Measurements from ENCODE around the gene CHRD. TPM values are rescaled to one million over a fixed set of nuclear protein-coding genes. Genes with fewer than 3 reads are reported as not detected.

CHRD gene
- total RNA-seq, 1 donor from 2014 or later, result 0.20 TPM

DNA sequence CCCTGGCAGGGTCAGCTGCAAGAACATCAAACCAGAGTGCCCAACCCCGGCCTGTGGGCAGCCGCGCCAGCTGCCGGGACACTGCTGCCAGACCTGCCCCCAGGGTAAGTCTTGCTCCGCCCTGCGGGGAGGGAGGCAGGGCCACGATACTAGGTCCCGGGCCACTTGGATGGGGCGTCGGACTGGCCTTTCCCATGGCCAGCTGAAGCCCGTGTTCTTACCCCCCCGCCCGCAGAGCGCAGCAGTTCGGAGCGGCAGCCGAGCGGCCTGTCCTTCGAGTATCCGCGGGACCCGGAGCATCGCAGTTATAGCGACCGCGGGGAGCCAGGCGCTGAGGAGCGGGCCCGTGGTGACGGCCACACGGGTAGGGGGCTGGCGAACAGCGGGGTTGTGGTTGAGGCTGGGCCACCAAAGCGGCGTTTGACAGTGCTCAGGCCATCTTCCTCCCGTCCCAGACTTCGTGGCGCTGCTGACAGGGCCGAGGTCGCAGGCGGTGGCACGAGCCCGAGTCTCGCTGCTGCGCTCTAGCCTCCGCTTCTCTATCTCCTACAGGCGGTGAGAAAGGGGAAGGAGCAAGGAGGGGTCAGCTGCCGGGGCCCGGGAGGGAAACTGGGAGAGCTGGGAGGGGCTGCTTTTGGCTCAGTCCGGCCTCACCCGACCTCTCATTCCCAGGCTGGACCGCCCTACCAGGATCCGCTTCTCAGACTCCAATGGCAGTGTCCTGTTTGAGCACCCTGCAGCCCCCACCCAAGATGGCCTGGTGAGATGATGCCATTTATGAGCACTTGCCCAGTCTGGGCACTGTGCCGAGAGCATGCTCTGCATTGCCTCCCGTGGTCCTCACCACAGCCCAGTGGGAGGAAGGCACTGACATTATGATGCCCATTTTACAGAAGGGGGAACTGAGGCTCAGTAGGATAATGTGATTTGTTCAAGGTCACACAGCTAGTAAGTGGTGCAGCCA is 1.7 kb downstream of the CHRD start:
- DNase-seq (ENCODE audit: low read depth in 2 of 2), result no peak

GRCh38 chr3:184382326-184383032 is 2.6 kb downstream of the CHRD start:
- DNase-seq (ENCODE audit: low read depth in 2 of 2), result no peak

DNA sequence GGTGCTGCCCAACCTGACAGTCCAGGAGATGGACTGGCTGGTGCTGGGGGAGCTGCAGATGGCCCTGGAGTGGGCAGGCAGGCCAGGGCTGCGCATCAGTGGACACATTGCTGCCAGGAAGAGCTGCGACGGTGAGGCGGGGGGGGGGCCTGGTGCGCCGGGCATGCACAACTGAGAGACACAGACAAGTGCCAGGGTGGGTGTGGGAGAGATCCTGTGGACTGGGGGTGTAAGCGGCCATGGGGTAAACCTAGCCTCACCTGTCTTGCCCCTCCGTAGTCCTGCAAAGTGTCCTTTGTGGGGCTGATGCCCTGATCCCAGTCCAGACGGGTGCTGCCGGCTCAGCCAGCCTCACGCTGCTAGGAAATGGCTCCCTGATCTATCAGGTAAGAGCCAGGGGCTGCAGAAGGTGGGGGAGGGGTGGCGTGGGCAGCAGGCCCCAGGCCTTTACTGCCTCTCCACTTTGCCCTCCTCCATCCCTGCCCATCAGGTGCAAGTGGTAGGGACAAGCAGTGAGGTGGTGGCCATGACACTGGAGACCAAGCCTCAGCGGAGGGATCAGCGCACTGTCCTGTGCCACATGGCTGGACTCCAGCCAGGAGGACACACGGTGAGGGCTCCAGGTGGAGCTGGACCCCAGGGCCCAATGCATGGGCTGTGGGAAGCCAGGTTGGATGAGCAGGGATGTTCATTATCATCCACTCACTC is 3.3 kb downstream of the CHRD start:
- no peak for DNase-seq (ENCODE audit: low read depth in 2 of 2)

- no peak for DNase-seq (ENCODE audit: low read depth in 2 of 2)
Observed at GRCh38 chr3:184384342-184384741, 4.5 kb downstream of the CHRD start.

- no peak for DNase-seq (ENCODE audit: low read depth in 2 of 2)
Observed at GRCh38 chr3:184384856-184385422, 5.1 kb downstream of the CHRD start.

DNA sequence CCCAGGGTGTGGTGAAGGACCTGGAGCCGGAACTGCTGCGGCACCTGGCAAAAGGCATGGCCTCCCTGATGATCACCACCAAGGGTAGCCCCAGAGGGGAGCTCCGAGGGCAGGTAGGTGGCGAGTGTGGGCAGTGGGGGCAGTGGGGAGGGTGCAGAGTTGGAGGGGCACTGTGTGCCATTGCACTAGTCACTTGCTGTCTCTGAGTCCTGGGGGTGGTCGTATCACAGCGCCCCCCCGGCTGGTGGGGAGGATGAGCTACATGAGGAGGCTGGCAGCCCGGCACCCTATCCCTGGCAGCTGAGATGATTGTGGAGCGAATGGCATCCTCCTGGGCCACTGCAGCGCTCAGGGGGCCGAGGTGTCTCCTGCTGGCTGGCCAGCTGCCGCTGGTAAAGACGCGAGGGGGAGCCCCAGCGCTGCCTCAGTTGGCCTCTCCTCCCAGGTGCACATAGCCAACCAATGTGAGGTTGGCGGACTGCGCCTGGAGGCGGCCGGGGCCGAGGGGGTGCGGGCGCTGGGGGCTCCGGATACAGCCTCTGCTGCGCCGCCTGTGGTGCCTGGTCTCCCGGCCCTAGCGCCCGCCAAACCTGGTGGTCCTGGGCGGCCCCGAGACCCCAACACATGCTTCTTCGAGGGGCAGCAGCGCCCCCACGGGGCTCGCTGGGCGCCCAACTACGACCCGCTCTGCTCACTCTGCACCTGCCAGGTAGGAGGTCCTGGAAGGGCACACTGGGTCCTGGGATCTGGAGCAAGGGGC is 6.4 kb downstream of the CHRD start:
- DNase-seq (ENCODE audit: low read depth in 2 of 2), result no peak

- DNase-seq (ENCODE audit: low read depth in 2 of 2), result no peak
Observed at GRCh38 chr3:184387174-184387714, 7.4 kb downstream of the CHRD start.

DNA sequence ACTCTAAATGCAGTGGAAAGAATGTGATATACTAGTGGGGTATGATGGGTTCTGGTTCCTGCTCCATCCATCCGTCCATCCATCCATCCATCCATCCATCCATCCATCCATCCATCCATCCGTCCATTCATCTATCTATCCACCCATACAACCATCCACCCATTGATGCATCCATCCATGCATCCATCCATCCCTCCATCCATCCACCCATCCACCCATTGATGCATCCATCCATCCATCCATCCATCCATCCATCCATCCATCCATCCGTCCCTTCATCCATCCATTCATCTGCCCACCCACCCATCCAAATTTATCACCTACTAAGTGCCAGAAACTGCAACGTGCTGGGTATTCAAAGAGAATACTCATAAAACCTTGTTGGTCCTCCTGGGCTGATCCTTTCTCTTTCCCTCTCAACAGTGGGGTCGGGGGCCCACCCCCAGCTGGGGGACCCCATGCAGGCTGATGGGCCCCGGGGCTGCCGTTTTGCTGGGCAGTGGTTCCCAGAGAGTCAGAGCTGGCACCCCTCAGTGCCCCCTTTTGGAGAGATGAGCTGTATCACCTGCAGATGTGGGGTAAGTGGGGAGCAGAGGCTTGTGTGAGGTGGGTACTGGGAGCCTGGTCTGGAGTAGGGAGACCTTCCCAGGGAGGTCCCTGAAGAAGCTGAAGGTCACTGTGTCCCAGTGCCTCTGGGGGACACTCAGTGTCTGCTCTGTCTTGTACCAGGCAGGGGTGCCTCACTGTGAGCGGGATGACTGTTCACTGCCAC is 8.5 kb downstream of the CHRD start:
- DNase-seq (ENCODE audit: low read depth in 2 of 2), result no peak

GRCh38 chr3:184388936-184389230 is 9.0 kb downstream of the CHRD start:
- DNase-seq (ENCODE audit: low read depth in 2 of 2), result no peak

DNA sequence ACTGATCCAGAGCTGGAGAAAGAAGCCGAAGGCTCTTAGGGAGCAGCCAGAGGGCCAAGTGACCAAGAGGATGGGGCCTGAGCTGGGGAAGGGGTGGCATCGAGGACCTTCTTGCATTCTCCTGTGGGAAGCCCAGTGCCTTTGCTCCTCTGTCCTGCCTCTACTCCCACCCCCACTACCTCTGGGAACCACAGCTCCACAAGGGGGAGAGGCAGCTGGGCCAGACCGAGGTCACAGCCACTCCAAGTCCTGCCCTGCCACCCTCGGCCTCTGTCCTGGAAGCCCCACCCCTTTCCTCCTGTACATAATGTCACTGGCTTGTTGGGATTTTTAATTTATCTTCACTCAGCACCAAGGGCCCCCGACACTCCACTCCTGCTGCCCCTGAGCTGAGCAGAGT is 9.5 kb downstream of the CHRD start:
- no peak for DNase-seq (ENCODE audit: low read depth in 2 of 2)

DNA sequence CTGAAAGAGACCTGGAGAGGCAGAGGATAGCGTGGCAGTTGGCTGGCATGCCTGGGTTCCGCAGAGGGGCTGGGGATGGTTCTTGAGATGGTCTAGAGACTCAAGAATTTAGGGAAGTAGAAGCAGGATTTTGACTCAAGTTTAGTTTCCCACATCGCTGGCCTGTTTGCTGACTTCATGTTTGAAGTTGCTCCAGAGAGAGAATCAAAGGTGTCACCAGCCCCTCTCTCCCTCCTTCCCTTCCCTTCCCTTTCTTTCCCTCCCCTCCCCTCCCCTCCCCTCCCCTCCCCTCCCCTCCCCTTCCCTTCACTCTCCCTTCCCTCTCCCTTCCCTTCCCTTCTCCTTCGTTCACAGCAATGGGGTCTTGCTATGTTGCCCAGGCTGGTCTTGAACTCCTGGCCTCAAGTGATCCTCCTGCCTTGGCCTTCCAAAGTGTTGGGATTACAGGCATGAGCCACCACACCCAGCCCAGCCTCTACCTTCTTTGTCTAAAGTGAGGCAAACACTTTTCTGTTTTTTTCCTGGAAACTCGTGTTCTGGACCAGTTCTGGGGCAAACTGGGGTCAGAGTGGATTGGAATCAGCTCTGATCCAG is 10.2 kb downstream of the CHRD start:
- DNase-seq (ENCODE audit: low read depth in 2 of 2), result no peak

DNA sequence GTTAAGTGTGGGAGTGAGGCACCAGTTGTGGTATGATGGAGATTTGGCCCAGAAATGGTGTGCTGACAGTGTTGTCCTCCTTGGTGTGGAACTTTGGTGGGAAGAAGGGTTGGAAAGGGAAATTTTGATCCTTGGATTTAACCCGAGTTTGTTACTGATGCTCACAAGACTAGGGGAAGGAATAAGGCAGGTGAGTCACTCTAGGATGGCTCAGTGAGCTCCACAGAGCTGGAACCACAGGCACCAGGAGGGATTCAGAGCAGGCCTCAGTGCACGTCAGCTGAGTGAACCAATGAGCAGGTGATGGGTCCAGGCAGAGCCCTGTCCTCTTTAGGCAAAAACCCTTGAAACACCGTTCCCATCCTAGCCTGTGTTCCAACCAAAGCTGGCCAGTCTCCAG is 11.4 kb downstream of the CHRD start:
- DNase-seq (ENCODE audit: low read depth in 2 of 2), result no peak

GRCh38 chr3:184395320-184395660 is 15.4 kb downstream of the CHRD start:
- DNase-seq (ENCODE audit: low read depth in 2 of 2), result no peak

DNA sequence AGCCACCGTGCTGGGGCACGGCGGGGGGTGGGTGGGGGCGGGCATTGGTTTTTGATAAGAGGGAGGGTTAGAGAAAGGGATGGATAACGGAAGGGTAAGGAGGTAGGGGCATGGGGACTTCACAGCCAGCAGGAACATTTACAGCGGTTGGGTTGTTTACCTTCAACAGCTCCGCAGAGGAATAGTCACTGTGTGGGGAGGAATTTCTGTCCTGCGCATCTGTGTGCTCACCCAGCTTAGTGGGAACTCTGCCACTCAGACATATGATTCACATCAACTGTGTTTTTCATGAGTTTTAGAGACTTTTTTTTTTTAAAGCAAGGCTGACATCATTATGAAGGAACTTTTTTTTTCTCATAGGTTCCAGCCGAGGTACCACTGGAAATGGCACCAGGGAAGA is 19.6 kb downstream of the CHRD start:
- DNase-seq (ENCODE audit: low read depth in 2 of 2), result peak in 1 of 2 donors; percentile 57

GRCh38 chr3:184405075-184406030 is 25.5 kb downstream of the CHRD start:
- DNase-seq (ENCODE audit: low read depth in 2 of 2), result no peak

- no peak for DNase-seq (ENCODE audit: low read depth in 2 of 2)
Observed at GRCh38 chr3:184409331-184409926, 29.6 kb downstream of the CHRD start.

GRCh38 chr3:184409946-184410500 is 30.2 kb downstream of the CHRD start:
- no peak for DNase-seq (ENCODE audit: low read depth in 2 of 2)
